Kidney glomerular epithelial cell (primary cell): ENCODE results near the gene AFF2.

Source experiments
- DNase-seq: peaks from one replicate; lab custom pipeline; 2025; lab: John Stamatoyannopoulos, UW

AFF2 gene

GRCh38 chrX:148741441-148741840, 241.0 kb downstream of the AFF2 start:
- no peak for DNase-seq

GRCh38 chrX:148755111-148755510, 254.7 kb downstream of the AFF2 start:
- no peak for DNase-seq

- no peak for DNase-seq
Observed at GRCh38 chrX:148763896-148764295, 263.5 kb downstream of the AFF2 start.

- DNase-seq, result no peak
Observed at GRCh38 chrX:148768296-148768695, 267.9 kb downstream of the AFF2 start.

GRCh38 chrX:148771440-148771839, 271.0 kb downstream of the AFF2 start:
- no peak for DNase-seq

GRCh38 chrX:148774276-148774675, 273.9 kb downstream of the AFF2 start:
- DNase-seq, result no peak

- no peak for DNase-seq
Observed at GRCh38 chrX:148784137-148784536, 283.7 kb downstream of the AFF2 start.

- DNase-seq, result no peak
Observed at GRCh38 chrX:148784856-148785255, 284.4 kb downstream of the AFF2 start.

- DNase-seq, result no peak
Observed at GRCh38 chrX:148785256-148785655, 284.8 kb downstream of the AFF2 start.

GRCh38 chrX:148788449-148788848, 288.0 kb downstream of the AFF2 start:
- DNase-seq, result no peak

GRCh38 chrX:148794350-148794749, 293.9 kb downstream of the AFF2 start:
- no peak for DNase-seq

GRCh38 chrX:148804579-148805355, 304.4 kb downstream of the AFF2 start:
- no peak for DNase-seq

GRCh38 chrX:148806145-148806870, 305.9 kb downstream of the AFF2 start:
- DNase-seq, result no peak

GRCh38 chrX:148808833-148809232, 308.4 kb downstream of the AFF2 start:
- no peak for DNase-seq

- DNase-seq, result no peak
Observed at GRCh38 chrX:148811236-148811635, 310.8 kb downstream of the AFF2 start.

- no peak for DNase-seq
Observed at GRCh38 chrX:148813422-148813821, 313.0 kb downstream of the AFF2 start.

- DNase-seq, result no peak
Observed at GRCh38 chrX:148813967-148814366, 313.6 kb downstream of the AFF2 start.

- no peak for DNase-seq
Observed at GRCh38 chrX:148815218-148815961, 315.0 kb downstream of the AFF2 start.

- no peak for DNase-seq
Observed at GRCh38 chrX:148823986-148824385, 323.6 kb downstream of the AFF2 start.

GRCh38 chrX:148825696-148826095, 325.3 kb downstream of the AFF2 start:
- DNase-seq, result no peak

- DNase-seq, result no peak
Observed at GRCh38 chrX:148836741-148837140, 336.3 kb downstream of the AFF2 start.

GRCh38 chrX:148850631-148851030, 350.2 kb downstream of the AFF2 start:
- no peak for DNase-seq

GRCh38 chrX:148854306-148854705, 353.9 kb downstream of the AFF2 start:
- no peak for DNase-seq
